A549 (cell line): Measurements from ENCODE around the gene HDGFL2. TPM values are rescaled to one million over a fixed set of nuclear protein-coding genes. Genes with fewer than 3 reads are reported as not detected.

Experiments
- ATAC-seq, 2 experiments: fragments of 200-7000 bp in 1 of 2; fragments of >200 bp in 1 of 2; cut with Nextera tagmentation in 1 of 2; cut with Tn5 transposase in 1 of 2; 3 replicates each; pipeline versions ENCODE4 v1.8.0 to v1.9.1; 2018 to 2020; ENCODE audit warnings: mild to moderate bottlenecking in 1 of 2, moderate library complexity in 1 of 2
- CTCF ChIA-PET: fragments of 300-600 bp; sonication (Branson Sonifier 250); formaldehyde crosslinking; extraction: SDS; loops from one replicate; lab custom pipeline; 2021; ENCODE audit warnings: antibody characterized with exemption, inconsistent platforms; lab: Yijun Ruan, JAX
- POLR2A ChIA-PET: fragments of 350-600 bp; formaldehyde crosslinking; extraction: SDS; loops from one replicate; lab custom pipeline; 2021; ENCODE audit warnings: antibody characterized with exemption, inconsistent platforms; lab: Yijun Ruan, JAX
- DNase-seq, 2 experiments: peaks; one replicate each; pipeline versions ENCODE4 v3.0.0 to v3.0.0-alpha.2; 2011 to 2016; ENCODE audit warnings: low read depth in 1 of 2, low spot score in 1 of 2
- FAIRE-seq: peaks from 2 replicates; lab custom pipeline; 2011; peaks lifted over from hg19 to GRCh38; lab: Jason Lieb, UNC
- H3K27ac ChIP-seq, 2 experiments: fragments of >200 bp; sonication (Bioruptor Twin); formaldehyde crosslinking; 3 replicates each; pipeline ENCODE4 v1.5.1; 2016 to 2017
- H3K4me1 ChIP-seq: fragments of >200 bp; sonication (Bioruptor Twin); formaldehyde crosslinking; 3 replicates; pipeline ENCODE4 v1.6.1; 2016
- H3K4me2 ChIP-seq: fragments of >200 bp; sonication (Bioruptor Twin); formaldehyde crosslinking; 3 replicates; pipeline ENCODE4 v1.6.1; 2016
- H3K4me3 ChIP-seq: fragments of >200 bp; sonication (Bioruptor Twin); formaldehyde crosslinking; 3 replicates; pipeline ENCODE4 v1.5.1; 2016
- H3K9me3 ChIP-seq: fragments of >200 bp; sonication (Bioruptor Twin); formaldehyde crosslinking; 3 replicates; pipeline ENCODE4 v1.6.1; 2016
- BHLHE40 ChIP-seq: IDR thresholded peaks from 2 replicates; pipeline ENCODE4 v1.6.1; 2012; ENCODE audit warnings: low read depth, low read length, inconsistent platforms
- CBX2 ChIP-seq: fragments of 200-600 bp; sonication (generic); IDR thresholded peaks from 2 replicates; pipeline ENCODE4 v1.6.1; 2016; ENCODE audit warnings: low read depth, mild to moderate bottlenecking, borderline replicate concordance
- CTCF ChIP-seq: fragments of >200 bp; sonication (Bioruptor Twin); formaldehyde crosslinking; IDR thresholded peaks from 3 replicates; pipeline ENCODE4 v1.5.1; 2016
- EHF ChIP-seq: fragments of 250-450 bp; sonication (Bioruptor Pico); IDR thresholded peaks from 2 replicates; pipeline ENCODE4 v1.5.0; 2020; ENCODE audit warnings: mild to moderate bottlenecking
- ELK1 ChIP-seq: fragments of 150-350 bp; IDR thresholded peaks from 2 replicates; pipeline ENCODE4 v1.6.1; 2014; ENCODE audit warnings: low read depth, mild to moderate bottlenecking, low read length
- FOSB ChIP-seq: fragments of 250-450 bp; sonication (Bioruptor Pico); IDR thresholded peaks from 2 replicates; pipeline ENCODE4 v1.5.0; 2020; ENCODE audit warnings: mild to moderate bottlenecking, moderate library complexity
- FOXS1 ChIP-seq: fragments of 250-450 bp; sonication (Bioruptor Pico); IDR thresholded peaks from 2 replicates; pipeline ENCODE4 v1.5.0; 2020; ENCODE audit warnings: mild to moderate bottlenecking, moderate library complexity
- HES2 ChIP-seq: fragments of >200 bp; sonication (Bioruptor Twin); formaldehyde crosslinking; IDR thresholded peaks from 2 replicates; pipeline ENCODE4 v1.6.1; 2016
- HOXB13 ChIP-seq: fragments of 250-450 bp; sonication (Bioruptor Pico); IDR thresholded peaks from 2 replicates; pipeline ENCODE4 v1.5.0; 2020; ENCODE audit warnings: low read depth, mild to moderate bottlenecking, moderate library complexity
- KDM1A ChIP-seq: fragments of 200-600 bp; sonication (generic); IDR thresholded peaks from 2 replicates; pipeline ENCODE4 v1.6.1; 2016; ENCODE audit warnings: low read depth, mild to moderate bottlenecking
- MAZ ChIP-seq: fragments of 150-350 bp; IDR thresholded peaks from 2 replicates; pipeline ENCODE4 v1.6.1; 2014; ENCODE audit warnings: antibody characterized with exemption, low read depth, low read length, borderline replicate concordance
- PHF8 ChIP-seq: fragments of 200-600 bp; sonication (generic); IDR thresholded peaks from 2 replicates; pipeline ENCODE4 v1.6.1; 2016; ENCODE audit warnings: low read depth, mild to moderate bottlenecking, antibody characterized with exemption, moderate library complexity, borderline replicate concordance
- POLR2AphosphoS2 ChIP-seq: conservative IDR thresholded peaks from 2 replicates; pipeline ENCODE4 v1.6.1; 2012; ENCODE audit warnings: low read length, improper control_type of control experiment, inconsistent platforms
- RFX5 ChIP-seq: fragments of 450-650 bp; IDR thresholded peaks from 2 replicates; pipeline ENCODE4 v1.7.1; 2014; ENCODE audit warnings: antibody characterized with exemption, mild to moderate bottlenecking, moderate library complexity
- SREBF2 ChIP-seq: fragments of 450-650 bp; IDR thresholded peaks from 2 replicates; pipeline ENCODE4 v1.6.1; 2014; ENCODE audit warnings: mild to moderate bottlenecking, moderate library complexity
- TP53 ChIP-seq: fragments of 250-450 bp; sonication (Bioruptor Pico); IDR thresholded peaks from 2 replicates; pipeline ENCODE4 v1.5.0; 2021; ENCODE audit warnings: mild to moderate bottlenecking, moderate library complexity
- ZFP36 ChIP-seq: fragments of 450-650 bp; IDR thresholded peaks from 2 replicates; pipeline ENCODE4 v1.6.1; 2014; ENCODE audit warnings: borderline replicate concordance; ENCODE audit not compliant: partially characterized antibody
- ZSCAN20 ChIP-seq: fragments of 250-450 bp; sonication (Bioruptor Pico); IDR thresholded peaks from 2 replicates; pipeline ENCODE4 v1.8.0; 2022; ENCODE audit warnings: mild to moderate bottlenecking, moderate library complexity
- WGBS: methylation state at CpG from one replicate; pipeline ENCODE4 v1.1.6; 2017; ENCODE audit errors: missing lambda C conversion rate; 5-methylcytosine and 5-hydroxymethylcytosine counted together
- polyA plus RNA-seq, 4 experiments: library from polyadenylated mRNA; depleted of rRNA in 3 of 4; stranded (reverse); fragments of >200 nt; fragmentation: RNase III in 1 of 4; extraction: RNeasy Plus Mini Kit Qiagen cat#74134 plus additional on column Dnase treatment in 1 of 4; gene quantifications; 2 replicates in 3 of 4; 3 replicates in 1 of 4; pipeline ENCODE4 v1.2.3, GENCODE V29; 2011 to 2017

The HDGFL2 gene
- polyA plus RNA-seq, 2 of the 4 experiments (the other 2 are of a cell fraction), result 10.8 to 34.3 TPM

DNA sequence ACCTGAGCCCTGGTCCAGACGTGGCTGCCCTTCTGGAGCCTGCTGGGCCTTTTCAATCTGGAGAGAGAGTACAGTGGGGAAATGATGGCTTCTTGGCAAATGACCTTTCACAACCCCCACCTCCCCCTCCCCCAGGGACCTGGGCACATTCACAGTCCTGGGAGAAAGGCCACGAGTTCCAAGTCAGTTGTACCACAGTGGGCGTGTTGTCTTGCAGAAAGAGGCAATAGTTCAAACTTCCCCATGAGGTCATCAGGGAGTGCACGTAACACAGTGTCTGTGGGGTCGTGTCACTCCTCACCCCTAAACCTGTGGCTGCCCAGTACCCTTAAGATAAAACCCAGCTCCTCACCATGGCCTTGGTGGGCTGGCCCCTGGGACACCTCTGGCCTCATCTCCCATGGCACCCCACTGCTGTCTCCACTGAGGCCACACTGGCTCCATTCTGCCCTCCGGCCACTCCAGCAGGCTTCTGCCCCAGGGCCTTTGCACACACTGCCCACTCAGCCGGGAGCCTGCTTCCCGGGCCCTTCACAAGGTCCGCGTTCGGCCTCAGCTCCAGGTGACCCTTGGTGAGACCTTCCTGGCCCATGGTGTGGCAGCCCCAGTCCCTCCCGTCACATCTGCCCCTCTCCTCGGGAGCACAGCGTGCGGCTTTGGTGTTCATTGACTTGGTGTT, 32.9 kb downstream of the HDGFL2 start:
- no peak overlapping the region for H3K27ac ChIP-seq
- ChIA-PET CTCF (interaction anchor here (1.3 to 3.1 kb wide), 2 partner anchors 18 to 20 kb away, joined by 4 to 14 read pairs; no protein-coding TSS in a partner anchor), POLR2A (no interaction called here)
- DNase-seq, result no peak
- H3K4me3 ChIP-seq, result no peak overlapping the region
- H3K9me3 ChIP-seq, result no peaks in the 10 kb centered on the region
- ATAC-seq, result no peak
- TF ChIP-seq EHF (no peak), ELK1 (no peak), MAZ (no peak), FOXS1 (no peak), POLR2AphosphoS2 (no peak), HES2 (no peak)
- WGBS, result 83% methylated on average over 11 of the region's 15 CpGs
- FAIRE-seq, result no peak
- H3K4me1 ChIP-seq, result no peaks in the 10 kb centered on the region
- H3K4me2 ChIP-seq, result no peak overlapping the region

- H3K4me2 ChIP-seq, result no peak overlapping the region
- POLR2A ChIA-PET, result no interaction called here
- no peak for FAIRE-seq
- TF ChIP-seq HOXB13 (CRISPR knock-in tag) (no peak), PHF8 (no peak), SREBF2 (no peak), BHLHE40 (no peak), ZSCAN20 (CRISPR knock-in tag) (no peak), RFX5 (no peak), KDM1A (no peak), TP53 (CRISPR knock-in tag) (no peak), CBX2 (no peak)
- TF ChIP-seq, all 56 proteins: peak for 0
- CTCF ChIA-PET, result interaction anchor here (3.1 kb wide), 1 partner anchor 19 kb away, joined by 14 read pairs; no protein-coding TSS in a partner anchor
- no peak overlapping the region for H3K4me3 ChIP-seq
- H3K9me3 ChIP-seq, result no peaks in the 10 kb centered on the region
- H3K4me1 ChIP-seq, result no peaks in the 10 kb centered on the region
- H3K27ac ChIP-seq, result no peak overlapping the region
- 94% methylated on average over 33 of the region's 34 CpGs for WGBS
- ATAC-seq, result no peak
- DNase-seq, result no peak
Observed at GRCh38 chr19:4505570-4506448, 33.7 kb downstream of the HDGFL2 start.

GRCh38 chr19:4506449-4507149, 34.5 kb downstream of the HDGFL2 start:
- Histone ChIP-seq H3K27ac (no peak overlapping the region), H3K9me3 (no peaks in the 10 kb centered on the region), H3K4me2 (no peak overlapping the region), H3K4me1 (no peaks in the 10 kb centered on the region), H3K4me3 (no peak overlapping the region)
- TF ChIP-seq FOSB (no peak), PHF8 (no peak), SREBF2 (no peak), CTCF (no peak), ZFP36 (no peak), CBX2 (no peak), KDM1A (no peak), POLR2AphosphoS2 (no peak), EHF (no peak)
- WGBS, result 86% methylated on average over 15 of the region's 17 CpGs
- ChIA-PET POLR2A (no interaction called here), CTCF (interaction anchor here (3.1 to 4.0 kb wide), 2 partner anchors 18 kb away, joined by 14 to 23 read pairs; no protein-coding TSS in a partner anchor)
- no peak for ATAC-seq
- no peak for FAIRE-seq
- DNase-seq, result no peak
